Measurements from ENCODE around the gene CYP2A6.
"Not testable (repeated sequence)": the region's sequence is repeated elsewhere in the genome, so short reads cannot be mapped to it uniquely, and the experiment has no call there.

Gene CYP2A6

DNA sequence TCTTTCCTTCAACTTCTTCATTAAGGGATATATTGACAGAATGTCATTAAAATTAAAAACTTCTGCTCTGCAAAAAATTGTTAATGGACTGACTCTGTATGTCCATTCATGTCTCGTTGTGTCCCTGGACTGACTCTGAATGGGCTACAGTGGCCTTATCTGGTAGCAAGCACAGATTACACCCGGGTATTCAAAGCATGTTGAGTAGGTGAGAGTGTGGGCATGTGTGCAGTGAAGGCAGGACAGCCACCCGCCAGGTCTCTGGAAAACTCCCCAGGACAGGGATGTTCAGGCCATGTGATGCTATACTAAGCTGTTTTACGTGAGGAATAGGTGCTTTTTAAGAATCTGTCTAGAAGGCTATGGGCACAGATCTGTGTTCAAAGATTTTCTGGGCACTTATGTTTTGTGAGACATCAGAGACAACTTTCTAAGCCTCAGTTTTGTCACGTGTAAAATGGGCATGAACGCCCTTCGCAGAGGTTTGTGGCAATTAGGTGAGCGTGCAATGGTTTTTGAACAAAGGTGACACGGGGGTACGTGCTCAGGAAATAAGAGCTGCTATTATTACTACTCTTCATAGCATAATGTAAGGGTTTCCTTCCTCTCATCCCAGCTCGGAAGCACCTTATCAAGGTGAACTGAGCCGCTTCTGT lies 7.1 kb downstream of the CYP2A6 start:
- DNase-seq, result not testable (repeated sequence)

DNA sequence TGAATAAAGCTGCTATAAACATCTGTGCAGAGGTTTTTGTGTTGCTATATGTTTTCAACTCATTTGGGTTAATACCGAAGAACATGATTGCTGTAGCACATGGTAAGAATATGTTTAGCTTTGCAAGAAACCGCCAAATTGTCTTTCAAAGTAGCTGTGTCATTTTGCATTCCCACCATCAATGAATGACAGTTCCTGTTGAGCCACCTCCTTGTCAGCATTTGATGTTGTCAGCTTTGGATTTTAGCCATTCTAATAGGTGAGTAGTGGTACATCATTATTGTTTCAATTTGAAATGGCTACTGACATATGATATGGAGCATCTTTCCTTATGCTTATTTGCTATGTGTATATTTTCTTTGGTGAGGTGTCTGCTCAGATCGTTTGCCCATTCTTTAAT lies 8.2 kb downstream of the CYP2A6 start:
- not testable (repeated sequence) for DNase-seq

DNA sequence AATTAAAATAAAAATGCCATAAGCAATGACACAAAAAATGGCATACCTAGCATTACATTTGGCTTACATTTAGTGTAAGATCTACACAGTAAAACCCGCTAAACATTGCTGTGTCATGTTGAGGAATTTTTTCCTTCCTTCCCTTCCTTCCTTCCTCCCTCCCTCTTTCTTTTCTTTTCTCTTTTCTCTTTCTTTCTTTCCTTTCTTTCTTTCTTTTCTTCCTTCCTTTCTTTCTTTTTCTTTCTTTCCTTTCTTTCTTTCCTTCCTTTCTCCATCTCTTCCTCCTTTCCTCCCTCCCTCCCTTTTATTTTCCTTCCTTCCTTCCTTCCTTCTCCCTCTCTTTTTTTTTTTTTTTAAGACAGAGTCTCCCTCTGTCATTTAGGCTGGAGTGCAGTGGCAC lies 11.8 kb downstream of the CYP2A6 start:
- not testable (repeated sequence) for DNase-seq

DNA sequence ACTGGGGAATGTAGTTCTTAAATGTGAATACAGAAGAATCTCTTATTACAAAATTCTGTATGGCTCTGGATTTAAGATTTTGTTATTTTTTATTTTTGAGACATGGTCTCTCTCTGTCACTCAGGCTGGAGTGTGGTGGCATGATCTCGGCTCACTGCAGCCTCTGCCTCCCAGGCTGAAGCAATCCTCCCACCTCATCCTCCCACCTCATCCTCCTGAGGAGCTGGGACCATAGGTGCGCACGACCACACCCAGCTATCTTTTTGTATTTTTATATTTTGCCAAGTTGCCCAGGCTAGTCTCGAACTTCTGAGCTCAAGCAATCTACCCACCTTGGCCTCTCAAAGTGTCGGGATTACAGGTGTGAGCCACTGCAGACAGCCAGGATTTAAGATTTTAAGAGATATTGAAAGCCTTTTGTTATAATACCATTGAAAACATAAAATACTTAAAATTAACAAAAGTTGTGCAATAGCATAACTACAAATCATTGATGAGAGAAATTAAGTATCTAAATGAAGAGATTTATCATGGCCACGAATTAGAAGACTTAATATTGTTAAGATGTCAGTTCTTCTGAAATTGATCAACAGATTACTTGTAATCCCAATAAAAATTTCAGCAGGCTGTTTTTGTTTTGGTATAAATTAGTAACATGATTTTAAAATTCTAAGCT lies 13.4 kb downstream of the CYP2A6 start:
- no peak for DNase-seq

DNA sequence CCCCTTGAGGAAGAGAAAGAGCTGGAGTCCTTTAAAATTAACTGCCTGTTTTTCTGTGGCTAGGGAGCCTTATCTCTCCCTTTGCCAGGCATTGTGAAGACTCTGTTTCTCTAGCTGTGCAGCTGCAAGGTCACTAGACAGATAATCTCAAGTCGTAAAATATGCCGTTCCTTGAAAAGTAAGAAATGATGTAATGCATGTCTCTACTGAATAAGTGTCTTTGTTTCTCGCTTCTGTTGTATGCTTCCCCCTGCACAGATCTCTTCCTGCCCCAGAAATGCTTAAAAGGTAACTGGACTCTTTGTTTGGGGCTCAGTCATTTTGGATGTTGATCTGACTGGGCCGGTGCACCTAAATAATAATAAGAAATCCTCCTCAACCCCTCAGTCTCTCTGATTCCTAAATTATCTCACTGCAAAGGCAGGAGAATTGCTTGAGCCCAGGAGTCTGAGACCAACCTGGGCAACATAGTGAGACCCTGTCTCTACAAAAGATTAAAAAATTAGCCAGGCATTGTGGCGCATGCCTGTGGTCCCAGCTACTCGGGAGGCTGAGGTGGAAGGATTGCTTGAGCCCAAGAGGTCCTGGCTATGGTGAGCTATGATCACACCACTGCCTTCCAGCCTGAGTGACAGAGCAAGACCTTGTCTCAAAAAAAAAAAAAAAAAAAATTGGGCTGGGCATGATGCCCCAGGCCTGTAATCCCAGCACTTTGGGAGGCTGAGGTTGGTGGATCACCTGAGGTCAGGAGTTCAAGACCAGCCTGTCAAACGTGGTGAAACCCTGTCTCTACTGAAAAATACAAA lies 16.3 kb downstream of the CYP2A6 start:
- not testable (repeated sequence) for DNase-seq

DNA sequence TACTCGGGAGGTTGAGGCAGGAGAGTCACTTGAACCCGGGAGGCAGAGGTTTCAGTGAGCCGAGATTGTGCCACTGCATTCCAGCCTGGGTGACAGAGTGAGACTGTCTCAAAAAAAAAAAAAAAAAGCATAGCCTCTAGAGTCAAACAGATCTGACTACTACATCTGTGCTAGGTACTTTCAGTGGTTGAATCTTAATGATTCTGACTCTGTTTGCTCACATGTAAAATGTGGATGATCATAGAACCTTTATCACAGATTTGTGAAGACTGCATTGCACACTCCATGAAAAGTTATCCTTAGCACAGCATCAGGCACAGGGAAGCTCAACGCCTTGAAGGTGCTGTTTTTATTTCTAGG lies 17.8 kb downstream of the CYP2A6 start:
- not testable (repeated sequence) for DNase-seq

DNA sequence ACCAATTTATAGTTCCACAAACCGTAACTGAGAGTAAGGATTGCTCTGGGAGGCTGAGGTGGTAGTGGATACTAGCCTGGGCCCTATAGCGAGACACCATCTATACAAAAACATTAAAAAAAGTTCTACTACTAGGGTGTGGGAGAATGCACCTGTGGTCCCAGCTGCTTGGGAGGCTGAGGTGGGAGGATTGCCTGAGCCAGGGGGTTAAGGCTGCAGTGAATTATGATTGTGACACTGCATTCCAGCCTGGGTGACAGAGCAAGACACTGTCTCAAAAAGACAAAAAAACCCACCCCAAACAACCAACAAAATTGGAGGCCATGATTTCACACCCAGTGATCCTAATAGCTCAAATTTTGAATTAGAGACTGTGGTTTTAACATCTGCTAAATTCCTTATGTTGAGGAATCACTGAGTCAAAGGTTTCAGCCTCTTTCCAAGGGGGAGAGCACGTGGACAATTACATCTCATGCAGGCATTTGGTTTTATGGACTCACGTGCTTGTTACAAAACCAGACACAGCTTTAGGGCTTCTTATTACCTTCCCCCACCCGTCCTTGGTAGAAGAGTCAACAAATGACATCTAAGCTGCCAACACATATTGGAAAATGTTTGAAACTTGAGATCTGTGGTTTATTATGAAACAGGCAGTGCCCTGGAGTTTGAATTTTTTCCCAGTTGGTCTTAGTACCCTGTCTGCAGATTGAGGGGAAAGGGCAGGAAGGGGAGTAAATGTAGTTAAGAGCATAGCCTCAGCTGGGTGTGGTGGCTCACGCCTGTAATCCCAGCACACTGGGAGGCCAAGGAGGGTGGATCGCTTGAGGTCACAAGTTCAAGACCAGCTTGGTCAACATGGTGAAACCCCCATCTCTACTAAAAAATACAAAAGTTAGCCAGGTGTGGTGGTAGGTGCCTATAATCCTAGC lies 18.5 kb downstream of the CYP2A6 start:
- DNase-seq, result no peak

DNA sequence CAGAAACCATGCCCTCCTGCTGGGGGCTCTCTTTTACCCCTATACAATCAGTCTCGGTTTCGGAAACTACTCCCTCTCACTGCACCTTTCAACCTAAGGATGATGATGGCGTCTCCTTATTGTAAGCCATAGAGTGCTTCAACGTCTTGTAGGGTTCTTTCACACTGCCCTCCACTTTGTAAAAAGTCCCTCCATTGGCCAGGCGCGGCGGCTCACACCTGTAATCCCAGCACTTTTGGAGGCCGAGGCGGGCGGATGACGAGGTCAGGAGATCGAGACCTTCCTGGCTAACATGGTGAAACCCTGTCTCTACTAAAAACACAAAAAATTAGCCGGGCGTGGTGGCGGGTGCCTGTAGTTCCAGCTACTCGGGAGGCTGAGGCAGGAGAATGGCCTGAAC lies 19.5 kb downstream of the CYP2A6 start:
- not testable (repeated sequence) for DNase-seq

DNA sequence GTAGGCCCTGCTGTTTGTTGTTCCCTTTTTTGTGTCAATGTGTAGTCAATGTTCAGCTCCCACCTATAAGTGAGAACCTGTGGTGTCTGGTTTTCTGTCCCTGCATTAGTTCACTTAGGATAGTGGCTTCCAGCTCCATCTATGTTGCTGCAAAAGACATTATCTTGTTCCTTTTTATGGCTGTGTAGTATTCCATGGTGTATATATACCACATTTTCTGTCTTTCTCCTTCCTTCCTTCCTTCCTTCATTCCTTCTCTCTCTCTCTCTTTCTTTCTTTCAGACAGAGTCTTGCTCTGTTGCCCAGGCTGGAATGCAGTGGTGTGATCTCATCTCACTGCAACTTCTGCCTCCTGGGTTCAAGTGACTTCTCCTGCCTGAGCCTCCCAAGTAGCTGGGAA lies 21.0 kb downstream of the CYP2A6 start:
- no peak for DNase-seq

DNA sequence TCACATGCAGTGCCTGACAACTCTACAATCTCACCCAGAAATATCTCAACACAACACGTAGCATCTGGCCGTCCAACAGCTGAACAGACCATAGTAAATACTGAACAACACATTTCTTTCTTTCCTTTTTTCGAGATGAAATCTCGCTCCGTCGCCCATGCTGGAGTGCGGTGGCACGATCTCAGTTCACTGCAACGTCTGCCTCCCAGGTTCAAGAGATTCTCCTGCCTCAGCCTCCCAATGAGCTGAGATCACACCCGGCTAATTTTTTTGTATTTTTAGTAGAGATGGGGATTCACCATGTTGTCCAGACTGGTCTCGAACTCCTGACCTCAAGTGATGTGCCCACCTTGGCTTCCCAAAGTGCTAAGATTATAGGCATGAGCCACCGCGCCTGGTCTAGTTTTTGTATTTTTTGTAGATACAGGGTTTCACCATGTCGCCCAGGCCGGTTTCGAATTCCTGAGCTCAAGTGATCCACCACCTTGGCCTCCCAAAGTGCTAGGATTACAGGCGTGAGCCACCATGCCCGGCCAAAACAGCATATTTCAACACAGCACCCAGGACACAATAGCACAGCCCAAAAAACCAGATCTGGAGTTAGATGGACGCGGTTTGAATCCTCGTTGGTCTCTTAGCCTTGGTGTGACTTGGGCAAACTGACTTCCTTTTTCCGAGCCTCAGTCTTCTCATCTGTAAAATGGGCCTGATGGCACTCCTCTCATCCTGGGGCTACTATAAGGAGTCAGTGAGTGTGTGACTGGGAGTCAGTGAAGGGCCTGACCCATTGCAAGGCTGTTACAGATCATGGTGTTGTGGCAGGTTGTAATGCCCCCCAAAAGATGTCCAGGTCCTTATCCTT lies 22.6 kb downstream of the CYP2A6 start:
- no peak for DNase-seq

DNA sequence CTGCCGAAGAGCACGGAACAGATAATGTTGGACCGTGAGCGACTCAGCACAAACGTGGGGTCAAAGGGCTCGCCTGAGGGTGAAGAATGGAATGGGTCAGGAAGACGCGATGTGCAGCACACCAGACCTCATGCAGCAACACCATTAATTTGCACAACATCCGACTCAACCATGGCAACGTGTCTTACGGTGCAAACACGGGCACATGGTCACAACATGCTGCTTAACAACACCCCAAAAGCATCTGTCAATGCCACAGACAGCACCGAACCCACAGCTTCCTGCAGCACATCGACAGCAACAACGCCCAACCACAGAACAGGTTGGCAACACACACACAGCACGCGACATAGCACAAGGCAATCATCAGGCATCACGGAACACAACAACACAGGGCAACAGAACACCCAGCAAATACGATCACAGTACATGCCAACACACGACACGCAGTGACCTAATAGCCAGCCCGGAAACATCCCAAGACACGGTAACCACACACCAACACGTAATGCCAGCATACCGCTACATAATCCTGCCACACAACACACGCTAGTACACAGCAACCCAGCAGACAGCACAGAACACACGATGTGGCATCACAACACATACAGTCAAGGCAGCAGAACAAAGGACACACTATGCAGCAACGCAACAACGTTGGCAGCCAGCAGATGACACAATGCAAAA lies 23.4 kb downstream of the CYP2A6 start:
- DNase-seq, result not testable (repeated sequence)

DNA sequence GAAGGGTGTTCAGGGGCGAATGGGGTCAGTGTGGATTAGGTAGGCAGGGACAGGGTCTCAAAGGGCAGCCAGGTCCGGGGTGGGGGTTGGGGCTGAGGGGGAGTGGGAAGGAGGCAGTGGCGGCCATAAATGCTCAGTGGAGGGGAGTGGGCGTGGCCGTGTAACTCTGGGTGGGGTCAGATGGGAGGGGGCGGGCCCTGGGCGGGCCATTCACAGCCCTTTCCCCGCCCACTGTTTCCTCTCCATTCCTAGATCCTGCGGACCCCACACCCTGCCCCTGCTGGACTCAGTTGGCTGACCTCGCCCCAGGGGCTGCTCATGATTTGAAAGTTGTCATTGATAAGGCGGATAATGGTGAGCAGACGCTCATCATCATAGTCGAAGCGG lies 23.9 kb downstream of the CYP2A6 start:
- DNase-seq, result not testable (repeated sequence)

DNA sequence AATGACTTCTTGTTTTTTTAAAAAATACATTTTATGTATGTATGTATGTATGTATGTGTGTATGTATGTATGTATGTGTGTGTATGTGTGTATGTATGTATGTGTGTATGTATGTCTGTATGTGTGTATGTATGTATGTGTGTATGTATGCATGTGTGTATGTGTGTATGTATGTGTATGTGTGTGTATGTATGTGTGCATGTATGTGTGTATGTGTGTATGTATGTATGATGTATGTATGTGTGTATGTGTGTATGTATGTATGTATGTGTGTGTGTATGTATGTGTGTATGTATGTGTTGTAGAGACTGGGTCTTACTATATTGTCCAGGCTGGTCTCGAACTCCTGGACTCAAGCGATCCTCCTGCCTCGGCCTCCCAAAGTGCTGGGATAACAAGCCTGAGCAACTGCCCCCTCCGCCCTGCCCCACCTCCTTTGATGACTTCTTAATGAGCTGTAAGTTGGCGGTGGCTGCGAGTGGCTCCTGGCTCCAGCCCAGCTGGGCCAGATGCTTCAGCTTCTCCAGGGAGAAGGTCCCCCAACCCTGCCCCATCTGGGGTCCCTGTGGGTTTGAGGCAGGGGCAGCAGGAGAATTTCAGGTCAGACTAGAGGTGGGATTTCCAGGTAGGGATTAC lies 24.7 kb downstream of the CYP2A6 start:
- not testable (repeated sequence) for DNase-seq

DNA sequence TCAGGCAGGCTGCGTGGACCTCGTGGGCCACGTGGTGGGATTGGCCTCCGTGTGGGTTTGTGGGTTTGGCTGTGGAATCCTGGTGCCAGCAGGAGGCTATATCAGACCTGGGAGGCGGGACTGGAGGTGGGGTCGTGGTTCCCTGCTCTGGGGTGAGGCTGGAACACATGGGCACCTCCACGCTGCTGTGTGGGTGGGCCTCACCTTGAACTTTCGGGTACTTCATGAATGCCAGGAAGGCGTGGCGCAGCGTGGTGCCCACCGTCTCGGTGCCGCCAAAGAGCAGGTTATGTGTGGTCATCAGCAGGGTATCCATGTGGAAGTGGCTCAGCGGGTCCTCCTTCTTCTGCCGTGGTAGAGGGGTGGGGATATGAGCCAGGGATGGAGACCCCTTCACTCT lies 25.3 kb downstream of the CYP2A6 start:
- not testable (repeated sequence) for DNase-seq

DNA sequence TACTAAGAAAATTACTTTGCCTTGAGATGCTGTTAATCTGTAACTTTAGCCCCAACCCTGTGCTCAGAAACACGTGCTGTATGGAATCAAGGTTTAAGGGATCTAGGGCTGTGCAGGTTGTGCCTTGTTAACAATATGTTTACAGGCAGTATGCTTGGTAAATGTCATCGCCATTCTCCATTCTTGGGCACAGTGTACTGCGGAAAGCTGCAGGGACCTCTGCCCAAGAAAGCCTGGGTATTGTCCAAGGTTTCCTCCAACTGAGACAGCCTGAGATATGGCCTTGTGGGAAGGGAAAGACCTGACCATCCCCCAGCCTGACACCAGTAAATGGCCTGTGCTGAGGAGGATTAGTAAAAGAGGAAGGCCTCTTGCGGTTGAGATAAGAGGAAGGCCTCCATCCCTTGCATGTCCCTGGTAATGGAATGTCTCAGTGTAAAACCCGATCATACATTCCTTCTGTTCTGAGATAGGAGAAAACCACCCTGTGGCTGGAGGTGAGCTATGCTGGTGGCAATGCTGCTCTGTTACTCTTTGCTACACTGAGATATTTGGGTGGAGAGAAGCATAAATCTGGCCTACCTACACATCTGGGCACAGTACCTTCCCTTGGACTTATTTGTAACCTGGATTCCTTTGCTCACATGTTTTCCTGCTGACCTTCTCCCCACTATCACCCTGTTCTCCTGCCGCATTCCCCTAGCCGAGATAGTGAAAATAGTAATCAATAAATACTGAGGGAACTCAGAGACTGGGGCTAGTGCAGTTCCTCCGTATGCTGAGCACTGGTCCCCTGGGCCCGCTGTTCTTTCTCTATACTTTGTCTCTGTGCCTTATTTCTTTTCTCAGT lies 27.3 kb downstream of the CYP2A6 start:
- DNase-seq, result not testable (repeated sequence)

DNA sequence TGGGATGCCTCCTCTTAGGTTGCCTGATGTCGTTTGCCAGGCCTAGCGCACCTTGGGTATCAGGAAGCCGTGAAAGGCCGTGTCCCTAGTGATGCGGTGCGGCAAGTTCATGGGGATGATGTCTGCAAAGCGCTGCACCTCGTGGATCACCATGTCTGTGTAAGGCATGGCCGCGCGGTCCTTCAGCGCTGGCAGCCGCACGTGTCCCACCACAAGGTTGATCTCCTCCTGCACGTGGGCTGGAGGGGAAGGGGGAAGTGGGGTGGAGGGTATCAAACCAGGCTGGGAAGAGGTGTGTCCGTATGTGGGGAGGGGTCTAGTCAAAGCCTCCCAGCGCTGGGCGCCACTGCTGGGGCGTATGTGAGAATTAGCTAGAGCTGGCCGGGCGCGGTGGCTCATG lies 28.1 kb downstream of the CYP2A6 start:
- no peak for DNase-seq

DNA sequence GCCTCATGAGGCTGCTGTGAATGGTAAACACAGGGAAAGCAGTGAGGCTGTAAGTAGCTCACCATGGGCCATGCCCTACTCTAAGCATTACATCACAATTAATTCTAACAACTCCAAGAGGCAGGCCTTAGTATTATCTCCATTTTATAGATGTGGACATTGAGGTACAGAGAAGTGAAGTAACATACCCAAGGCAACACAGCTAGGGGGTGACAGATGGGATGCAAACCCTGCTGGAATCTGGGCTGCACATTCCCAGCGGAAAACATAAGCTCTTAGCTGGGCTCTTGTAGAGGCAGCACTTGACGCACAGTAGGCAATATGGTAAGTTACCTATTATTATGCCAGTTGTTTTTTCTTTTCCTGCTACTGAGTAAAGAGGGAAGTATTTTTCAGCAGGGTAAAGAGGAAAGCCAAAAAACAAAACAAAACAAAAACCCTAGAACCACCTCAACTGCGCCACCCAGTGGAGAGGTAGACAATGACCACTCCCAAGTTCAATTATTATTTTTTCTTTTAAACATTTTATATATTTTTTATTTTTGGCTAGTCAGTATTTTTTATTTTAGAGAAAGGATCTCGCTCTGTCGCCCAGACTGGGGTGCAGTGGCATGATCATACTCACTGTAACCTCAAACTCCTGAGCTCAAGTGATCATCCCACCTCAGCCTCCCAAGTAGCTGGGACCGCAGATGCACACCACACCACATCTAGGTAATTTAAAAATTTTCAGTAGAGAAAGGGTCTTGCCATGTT lies 30.6 kb downstream of the CYP2A6 start:
- DNase-seq, result peak; percentile 51

DNA sequence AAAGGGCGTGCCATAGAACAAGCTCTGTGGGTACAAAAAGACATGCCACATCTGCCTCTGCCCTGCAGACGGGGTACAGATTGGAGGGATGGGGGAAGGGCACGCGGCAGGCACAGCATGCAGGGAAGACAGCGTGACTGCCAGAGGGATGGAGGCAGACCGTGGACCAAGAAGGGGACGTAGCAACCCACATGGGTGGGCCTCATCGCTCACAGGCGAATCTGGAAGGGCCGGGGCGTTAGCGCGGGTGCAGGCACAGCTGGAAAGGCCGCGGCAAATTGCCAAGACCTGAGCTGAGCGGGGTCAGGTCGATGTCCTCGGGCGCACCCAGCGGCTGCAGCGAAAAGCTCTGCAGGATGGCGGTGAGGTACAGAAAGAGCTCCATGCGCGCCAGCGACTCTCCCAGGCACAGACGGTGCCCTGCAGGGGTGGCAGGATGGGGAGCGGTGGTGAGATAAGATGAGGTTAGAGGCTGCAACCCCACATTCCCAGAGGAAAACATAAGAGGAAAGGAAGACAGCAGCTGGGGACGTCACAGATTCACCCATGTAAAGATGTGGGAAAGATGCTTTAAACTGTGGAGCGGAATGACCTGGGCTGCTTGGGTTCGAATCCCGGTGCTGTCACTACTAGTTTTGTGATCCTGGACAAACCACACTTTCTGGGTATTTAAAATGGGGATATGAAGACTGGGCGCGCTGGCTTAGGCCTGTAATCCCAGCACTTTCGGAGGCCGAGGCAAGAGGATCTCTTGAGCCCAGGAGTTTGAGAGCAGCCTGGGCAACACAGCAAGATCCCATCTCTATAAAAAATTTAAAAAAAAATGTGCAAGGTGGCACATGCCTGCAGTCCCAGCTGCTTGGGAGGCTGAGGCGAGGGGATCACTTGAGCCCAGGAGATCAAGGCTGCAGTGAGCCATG lies 31.5 kb downstream of the CYP2A6 start:
- DNase-seq, result peak; percentile 49
